Epithelial cell of umbilical artery (primary cell): ENCODE results near the gene IFI44. TPM values are rescaled to one million over a fixed set of nuclear protein-coding genes. Genes with fewer than 3 reads are reported as not detected.

Source experiments
- total RNA-seq: library from RNA; depleted of rRNA; stranded (reverse); fragments of >200 nt; gene quantifications from 2 replicates; pipeline ENCODE4 v1.2.3, GENCODE V29; 2014

Gene IFI44
- total RNA-seq, result 33.8 and 324 TPM in 2 replicates

GRCh38 chr1:78649628-78650027, at the start of gene IFI44:
Gene IFI44 (plus strand): TSS chr1:78649831. CDS start chr1:78650196, 365 bp downstream.

GRCh38 chr1:78619803-78620579, 29.6 kb upstream of the IFI44 start, which contains the start of gene IFI44L:
Gene IFI44L (plus strand): TSS chr1:78620448. CDS start chr1:78627916, 7,468 bp downstream.

Other genes with a start within 250 kb of the IFI44 start
- gene PTGFR, start 158.9 kb upstream of the IFI44 start, total RNA-seq, result 0.32 and 1.1 TPM in 2 replicates
- 31.2 and 745 TPM in 2 replicates for gene IFI44L, start 29.4 kb upstream of the IFI44 start, total RNA-seq